MV-4-11 (cell line): ENCODE measurements around the gene ZNF106.

Experiments used
- DNase-seq: peaks from one replicate; lab custom pipeline; 2025; lab: John Stamatoyannopoulos, UW

The ZNF106 gene

GRCh38 chr15:42474827-42475226 is 16.1 kb downstream of the ZNF106 start:
- peak; percentile 61 for DNase-seq

DNA sequence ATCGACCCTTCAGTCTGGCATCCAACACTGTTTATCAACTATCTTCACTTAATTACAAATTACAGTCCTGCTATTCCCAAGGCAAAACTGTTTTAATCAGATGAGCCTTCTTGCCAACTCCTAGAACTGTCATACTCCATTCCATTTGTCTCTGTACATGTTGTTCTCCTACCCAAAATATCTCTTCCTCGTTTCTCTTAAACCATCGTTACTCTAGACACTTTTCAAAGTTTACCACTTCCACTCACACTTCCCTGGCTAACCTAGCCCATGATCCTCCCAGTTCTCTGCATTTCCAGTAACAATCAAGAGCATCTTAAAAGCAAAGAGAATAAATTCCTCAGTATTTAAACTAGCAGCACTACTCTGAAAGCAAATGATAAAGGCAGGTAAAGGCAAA is 19.9 kb downstream of the ZNF106 start:
- DNase-seq: no peak

- no peak for DNase-seq
Measured at GRCh38 chr15:42465520-42466259, 25.3 kb downstream of the ZNF106 start.

DNA sequence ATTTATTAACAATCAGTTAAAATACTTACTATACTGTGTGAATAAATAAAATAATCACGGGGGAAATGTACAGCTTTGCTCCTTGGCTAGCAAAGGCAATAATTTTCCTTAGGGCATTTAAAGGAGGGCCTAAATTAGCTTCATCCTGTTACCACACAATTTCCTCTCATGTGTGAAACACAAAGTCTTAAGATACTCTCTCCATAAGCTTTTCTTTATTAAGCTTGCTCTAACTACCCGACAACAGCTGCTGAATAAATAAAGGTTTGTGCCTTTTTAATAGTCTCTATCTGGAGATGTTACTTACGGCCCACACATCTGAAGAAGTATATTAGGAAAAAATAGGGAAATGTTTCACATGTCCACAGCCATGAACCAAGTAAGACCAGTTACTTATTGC is 29.7 kb downstream of the ZNF106 start:
- DNase-seq: no peak

DNA sequence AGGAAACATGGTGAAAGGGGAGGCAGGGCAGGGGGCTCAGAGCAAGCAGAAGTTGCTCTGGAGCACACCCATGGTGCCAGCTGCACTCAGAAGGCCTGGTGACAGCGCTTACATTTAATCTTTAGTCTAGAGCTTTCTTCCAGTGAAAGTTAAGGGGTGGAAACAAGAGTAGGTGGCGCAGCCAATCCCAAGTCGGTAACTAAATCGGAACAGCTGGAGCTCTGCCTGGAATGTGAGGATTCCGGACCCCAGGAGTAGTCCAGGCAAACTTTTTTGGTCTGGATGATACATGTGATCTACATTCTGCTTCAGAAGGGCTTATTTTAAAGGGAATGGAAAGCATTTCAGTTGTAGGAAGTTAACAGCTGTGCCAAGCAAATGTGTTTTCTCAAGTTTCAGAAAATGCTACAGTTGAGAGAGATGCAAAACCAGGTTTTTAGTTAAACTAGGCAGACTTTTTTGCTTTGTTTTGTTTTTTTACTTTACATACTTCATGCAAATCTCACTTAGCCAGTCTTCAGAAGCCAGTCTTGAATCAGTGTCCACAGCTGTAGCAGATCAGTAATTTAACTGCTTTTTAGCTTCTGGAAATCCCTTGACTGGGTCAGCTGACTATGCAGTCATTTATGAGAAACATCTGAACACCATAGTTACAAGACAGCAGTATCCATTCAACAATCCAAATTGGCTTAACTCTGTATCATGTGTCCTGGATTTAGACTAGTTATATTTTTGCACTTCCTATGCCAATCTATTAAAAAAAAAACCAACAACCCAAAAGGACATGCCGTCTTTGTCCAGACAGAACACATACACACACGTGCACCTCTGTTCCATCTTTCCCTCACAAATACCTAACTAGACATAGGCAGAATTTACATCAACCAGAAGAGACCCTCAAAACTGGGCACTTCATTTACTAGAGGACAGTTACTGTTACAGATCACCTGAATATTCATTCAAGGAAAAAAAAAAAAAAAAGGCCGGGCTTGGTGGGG is 33.2 kb downstream of the ZNF106 start:
- DNase-seq: no peak

- DNase-seq: no peak
Measured at GRCh38 chr15:42456971-42457370, 34.0 kb downstream of the ZNF106 start.

- DNase-seq: no peak
Measured at GRCh38 chr15:42456531-42456930, 34.4 kb downstream of the ZNF106 start.

GRCh38 chr15:42453826-42454225 is 37.1 kb downstream of the ZNF106 start:
- no peak for DNase-seq

- no peak for DNase-seq
Measured at GRCh38 chr15:42450425-42450790, 40.5 kb downstream of the ZNF106 start.

DNA sequence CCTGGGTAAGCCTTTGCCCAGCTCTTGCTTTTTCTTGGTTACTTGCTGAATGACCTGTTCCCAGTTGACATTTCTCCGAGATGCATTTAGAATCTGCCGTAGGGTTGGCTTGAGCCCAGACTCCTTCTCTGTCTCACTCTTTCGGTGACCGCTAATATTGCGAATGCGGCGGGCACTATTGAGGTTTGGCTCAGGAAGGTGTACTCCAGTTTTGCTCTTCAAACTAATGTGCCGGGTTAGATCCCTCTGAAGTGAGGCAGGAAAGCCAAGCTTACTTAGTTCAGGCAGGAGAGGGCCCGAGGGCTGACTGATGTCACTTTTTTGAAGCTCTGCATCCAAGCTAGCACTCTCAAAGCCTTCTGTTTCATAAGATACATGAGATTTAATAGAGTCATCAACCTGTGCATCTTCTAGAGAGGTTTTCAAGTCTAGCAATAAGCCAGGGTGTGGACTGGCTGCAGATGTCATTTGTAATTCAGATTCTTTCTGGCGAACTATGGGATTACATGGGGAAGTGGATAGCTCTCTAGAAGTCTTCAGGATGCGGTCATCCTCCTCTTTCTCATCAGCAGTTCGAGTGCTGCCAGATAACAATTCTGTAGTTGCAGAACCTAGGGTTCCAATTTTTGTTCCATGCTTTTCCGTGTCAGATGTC is 41.0 kb downstream of the ZNF106 start:
- no peak for DNase-seq

DNA sequence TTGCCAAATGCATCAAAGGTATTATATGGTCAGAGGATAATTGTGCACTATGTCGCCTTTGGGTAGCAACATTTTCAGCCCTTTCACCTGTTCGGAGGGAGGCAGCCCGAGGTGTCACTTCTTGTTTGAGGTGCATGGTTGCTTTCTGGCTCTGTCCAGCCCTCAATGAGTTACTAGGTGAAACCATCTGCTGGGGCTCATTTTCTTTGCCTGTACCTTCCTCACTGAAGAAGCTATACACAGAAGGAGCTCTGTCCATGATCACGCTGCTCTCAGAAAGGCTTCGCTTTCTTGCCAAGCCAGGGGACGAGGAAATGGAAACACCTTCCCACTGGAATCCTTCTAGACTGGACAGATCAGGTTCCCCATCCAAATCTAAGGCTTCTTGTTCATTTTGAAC is 42.7 kb downstream of the ZNF106 start:
- no peak for DNase-seq

DNA sequence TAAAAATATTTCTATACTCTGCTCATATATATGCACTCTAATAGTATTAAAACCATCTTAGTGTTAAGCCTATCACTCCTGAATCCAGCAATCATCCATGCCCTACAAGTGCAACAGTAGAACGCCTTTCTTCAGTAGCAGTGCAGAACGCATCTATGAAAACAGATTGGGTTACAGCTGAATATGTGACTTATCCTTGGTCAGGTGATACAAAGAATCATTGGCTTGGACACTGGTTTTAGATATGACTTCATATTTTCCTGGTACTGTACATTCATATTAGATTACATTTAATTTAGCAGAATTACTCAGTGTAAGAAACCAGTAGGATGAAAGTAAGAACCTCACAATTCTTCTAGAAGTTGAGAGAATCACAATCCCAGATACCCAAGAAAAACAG is 43.3 kb downstream of the ZNF106 start:
- no peak for DNase-seq

DNA sequence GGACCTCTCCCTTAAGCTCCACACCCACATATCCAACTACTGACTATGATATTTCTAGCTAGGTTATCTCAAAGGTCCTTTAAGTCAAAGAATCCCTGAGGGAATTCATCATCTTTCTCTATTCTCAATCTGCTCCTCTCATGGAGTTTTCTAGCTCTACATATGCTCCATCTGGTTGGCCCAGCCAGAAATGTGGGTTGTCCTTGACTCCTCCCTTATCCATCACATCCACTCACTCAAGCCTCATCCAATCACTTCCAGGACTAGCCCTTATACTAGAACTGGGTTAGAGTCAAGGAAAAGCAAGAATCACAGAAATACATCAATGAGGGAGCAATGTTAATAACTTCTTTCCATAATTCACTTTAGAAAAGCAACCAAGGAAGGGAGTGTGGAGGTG is 45.4 kb downstream of the ZNF106 start:
- DNase-seq: no peak

GRCh38 chr15:42444415-42445063 is 46.4 kb downstream of the ZNF106 start:
- DNase-seq: no peak

DNA sequence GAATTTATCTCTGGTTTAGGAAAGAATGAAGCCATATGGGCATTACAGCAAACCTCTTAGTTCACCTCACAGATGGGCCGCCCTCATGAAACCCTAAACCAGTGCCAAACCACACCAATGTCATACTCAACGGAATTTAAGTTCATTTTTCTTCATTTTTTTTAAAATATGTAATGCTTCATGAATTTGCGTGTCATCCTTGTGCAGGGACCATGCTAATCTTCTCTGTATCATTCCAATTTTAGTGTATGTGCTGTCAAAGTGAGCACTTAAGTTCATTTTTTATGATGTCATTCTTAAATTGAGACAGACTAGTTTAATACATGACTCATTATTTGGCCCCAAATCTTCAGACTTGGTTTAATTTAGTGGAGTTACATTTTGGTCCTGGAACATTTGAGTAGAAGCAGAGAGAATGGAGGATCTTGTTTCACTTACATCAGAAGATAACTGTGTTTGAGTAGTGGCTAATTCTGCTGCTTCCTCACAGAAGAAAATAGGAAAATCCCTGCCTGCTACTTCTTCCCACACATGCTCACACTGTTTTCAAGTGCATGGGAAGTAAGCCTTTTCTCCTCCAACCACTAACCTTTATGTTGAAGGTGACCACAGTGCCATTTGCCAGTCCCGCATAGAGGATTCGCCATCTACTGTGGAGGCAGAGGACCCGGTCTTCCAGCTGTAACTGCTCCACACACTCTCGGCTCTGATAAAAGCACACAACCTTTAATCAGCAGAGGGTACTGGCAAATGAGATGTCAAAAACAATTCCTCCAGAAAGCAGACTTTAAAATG is 63.3 kb downstream of the ZNF106 start:
- no peak for DNase-seq

GRCh38 chr15:42421376-42421775 is 69.6 kb downstream of the ZNF106 start:
- no peak for DNase-seq

GRCh38 chr15:42419369-42419768 is 71.6 kb downstream of the ZNF106 start:
- no peak for DNase-seq

DNA sequence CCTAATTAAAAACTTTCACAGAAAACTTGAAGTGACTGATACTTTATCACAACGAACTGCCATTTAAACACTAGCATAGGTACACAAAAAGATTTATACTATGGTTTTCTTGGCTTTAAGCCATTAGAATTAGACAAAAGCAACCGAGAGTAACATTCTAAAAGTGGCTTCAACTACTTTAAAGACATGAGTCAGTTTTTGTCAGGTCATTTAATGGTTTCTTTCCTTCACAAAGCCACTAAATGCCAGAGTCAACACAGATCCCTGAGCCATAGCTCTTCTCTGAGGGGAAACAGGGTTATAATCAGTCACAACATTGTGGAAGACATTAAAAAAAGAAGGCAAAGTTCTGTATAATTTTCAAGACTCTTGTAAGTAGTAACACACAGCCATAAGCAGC is 77.0 kb downstream of the ZNF106 start:
- no peak for DNase-seq

DNA sequence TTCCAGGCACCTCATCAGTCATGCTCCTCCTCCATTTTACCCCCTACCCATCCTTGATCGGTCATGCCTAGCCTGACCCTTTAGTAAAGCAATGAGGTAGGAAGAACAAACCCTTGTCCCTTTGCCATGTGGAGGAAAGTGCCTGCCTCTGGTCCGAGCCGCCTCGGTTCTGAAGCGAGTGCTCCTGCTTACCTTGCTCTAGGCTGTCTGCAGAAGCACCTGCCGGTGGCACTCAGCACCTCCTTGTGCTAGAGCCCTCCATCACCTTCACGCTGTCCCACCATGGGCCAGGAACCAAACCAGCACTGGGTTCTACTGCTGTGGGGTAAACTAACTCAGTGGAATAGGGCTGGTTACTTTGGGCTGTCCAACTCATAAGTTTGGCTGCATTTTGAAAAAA is 79.1 kb downstream of the ZNF106 start:
- DNase-seq: no peak

- no peak for DNase-seq
Measured at GRCh38 chr15:42409011-42409410, 81.9 kb downstream of the ZNF106 start.

- DNase-seq: no peak
Measured at GRCh38 chr15:42408178-42408577, 82.8 kb downstream of the ZNF106 start.
